ENCODE measurements around the gene SLX9. TPM values are rescaled to one million over a fixed set of nuclear protein-coding genes. Genes with fewer than 3 reads are reported as not detected.

SLX9 gene
- total RNA-seq, 1 experiment from 2014 or later, result 58.7 TPM

DNA sequence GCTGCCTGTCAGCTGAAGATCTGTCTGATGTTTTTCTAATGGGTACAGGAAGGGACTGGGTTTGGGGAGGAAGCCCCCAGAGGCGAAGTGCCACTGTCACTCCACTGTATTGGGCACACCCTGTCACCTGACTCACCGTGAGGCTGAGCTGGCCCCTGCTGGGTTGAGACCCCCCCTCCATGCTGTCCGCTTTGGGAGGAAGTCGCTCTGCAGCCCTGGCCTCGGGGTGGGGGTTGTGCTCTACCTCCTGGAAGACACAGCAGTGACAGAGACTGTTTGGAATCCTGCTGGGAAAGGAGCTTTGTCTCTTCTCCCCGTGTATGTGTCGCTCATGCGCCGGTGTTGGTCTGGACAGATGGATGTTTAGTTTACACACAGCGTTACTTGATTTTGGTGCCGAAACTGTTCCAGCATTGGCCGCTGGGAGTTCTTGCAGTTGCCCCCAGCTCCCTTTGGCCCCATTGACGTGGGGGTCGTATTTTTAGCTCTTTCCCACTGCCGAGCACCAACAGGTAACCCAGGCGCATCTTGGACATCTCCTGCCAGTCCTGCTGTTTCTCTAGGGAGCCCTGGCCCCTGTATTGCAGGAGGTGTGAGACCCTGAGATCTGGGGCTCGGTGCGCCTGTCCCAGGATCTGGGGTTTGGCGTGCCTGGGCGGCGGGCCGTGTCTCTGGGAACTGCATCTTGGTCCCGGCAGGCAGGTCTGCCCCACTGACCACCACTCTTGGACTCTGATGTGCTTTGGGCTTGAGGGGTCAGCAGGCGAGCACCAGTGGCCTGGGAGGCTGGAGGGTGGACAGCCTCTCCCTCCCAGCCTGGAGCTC is 30.3 kb downstream of the SLX9 start:
- TF ChIP-seq, protein P1, sequence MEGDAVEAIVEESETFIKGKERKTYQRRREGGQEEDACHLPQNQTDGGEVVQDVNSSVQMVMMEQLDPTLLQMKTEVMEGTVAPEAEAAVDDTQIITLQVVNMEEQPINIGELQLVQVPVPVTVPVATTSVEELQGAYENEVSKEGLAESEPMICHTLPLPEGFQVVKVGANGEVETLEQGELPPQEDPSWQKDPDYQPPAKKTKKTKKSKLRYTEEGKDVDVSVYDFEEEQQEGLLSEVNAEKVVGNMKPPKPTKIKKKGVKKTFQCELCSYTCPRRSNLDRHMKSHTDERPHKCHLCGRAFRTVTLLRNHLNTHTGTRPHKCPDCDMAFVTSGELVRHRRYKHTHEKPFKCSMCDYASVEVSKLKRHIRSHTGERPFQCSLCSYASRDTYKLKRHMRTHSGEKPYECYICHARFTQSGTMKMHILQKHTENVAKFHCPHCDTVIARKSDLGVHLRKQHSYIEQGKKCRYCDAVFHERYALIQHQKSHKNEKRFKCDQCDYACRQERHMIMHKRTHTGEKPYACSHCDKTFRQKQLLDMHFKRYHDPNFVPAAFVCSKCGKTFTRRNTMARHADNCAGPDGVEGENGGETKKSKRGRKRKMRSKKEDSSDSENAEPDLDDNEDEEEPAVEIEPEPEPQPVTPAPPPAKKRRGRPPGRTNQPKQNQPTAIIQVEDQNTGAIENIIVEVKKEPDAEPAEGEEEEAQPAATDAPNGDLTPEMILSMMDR (IDR thresholded peaks at IDR 0.05; ENCODE audit: unreplicated experiment), result no peak
- BruUV-seq (replicated peaks), result no TSS peak
- CTCF ChIA-PET, result interaction anchor here (0.7 to 1.8 kb wide), 5 partner anchors 15 to 170 kb away, joined by 3 to 7 read pairs (median 5); no protein-coding TSS in a partner anchor
- H3K36me3 Mint-ChIP-seq (ENCODE audit: insufficient read depth, unreplicated experiment), result no peaks in the 10 kb centered on the region
- H3K4me3 Mint-ChIP-seq (ENCODE audit: unreplicated experiment), result no peak overlapping the region
- H3K27me3 Mint-ChIP-seq (ENCODE audit: insufficient read depth, unreplicated experiment), result no peaks in the 10 kb centered on the region
- no peaks in the 10 kb centered on the region for H3K4me1 Mint-ChIP-seq (ENCODE audit: insufficient read depth, unreplicated experiment)
- H3K27ac Mint-ChIP-seq (ENCODE audit: low read depth, unreplicated experiment), result no peak overlapping the region
- intact Hi-C loops (cut with micrococcal nuclease), result no loop called here
- no peaks in the 10 kb centered on the region for H3K9me3 Mint-ChIP-seq (ENCODE audit: unreplicated experiment)
- POLR2A ChIA-PET, result interaction anchor here (0.6 kb wide), 1 partner anchor 394 kb away, joined by 3 read pairs; no protein-coding TSS in a partner anchor
- DNase-seq (ENCODE audit: unreplicated experiment), result no peak

DNA sequence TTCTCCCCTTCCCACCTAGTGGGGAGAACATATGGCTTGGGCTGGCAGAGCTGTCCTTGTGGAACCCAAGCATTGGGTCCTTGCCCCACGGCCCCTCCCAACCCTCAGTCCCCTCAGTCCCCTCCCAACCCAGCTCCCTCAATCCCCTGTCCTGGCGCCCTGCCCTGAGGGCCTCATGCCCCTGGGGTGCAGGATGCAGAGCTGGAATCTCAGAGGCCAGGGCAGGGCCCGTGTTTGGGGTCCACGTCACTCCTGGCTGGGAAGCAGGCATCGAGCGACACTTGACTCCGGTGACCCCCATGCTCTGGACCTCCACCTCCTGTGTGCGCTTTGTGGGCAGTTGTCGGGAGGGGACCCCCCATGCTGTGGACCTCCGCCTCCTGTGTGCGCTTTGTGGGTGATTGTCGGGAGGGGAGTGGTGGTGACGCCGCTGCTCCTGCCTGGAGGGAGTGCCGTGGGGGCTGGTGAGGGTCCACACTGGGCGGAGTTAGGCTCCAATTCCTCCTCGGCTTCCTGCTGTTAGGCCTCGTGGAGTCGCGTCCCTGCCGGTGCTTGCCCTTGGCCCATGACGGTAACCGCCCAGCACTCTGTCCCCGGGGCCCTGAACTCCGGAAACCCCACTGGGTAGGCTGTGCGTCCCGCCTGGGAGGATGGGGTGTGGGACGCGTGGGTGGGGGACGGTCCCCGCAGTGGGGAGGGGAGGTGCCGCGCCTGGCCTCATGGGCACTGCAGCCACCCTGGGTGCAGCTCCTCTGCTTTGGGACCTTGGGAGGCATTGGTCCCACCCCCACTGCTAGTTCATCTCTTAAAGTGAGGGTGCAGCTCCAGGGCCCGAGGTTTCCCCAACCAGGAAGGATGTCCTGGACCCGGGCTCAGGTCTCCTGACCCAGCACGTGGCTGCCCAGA is 31.2 kb downstream of the SLX9 start:
- DNase-seq (ENCODE audit: unreplicated experiment), result no peak
- H3K27me3 Mint-ChIP-seq (ENCODE audit: insufficient read depth, unreplicated experiment), result no peaks in the 10 kb centered on the region
- CTCF ChIA-PET, result interaction anchor here (0.7 to 1.8 kb wide), 3 partner anchors 157 to 206 kb away, joined by 3 to 7 read pairs (median 5); no protein-coding TSS in a partner anchor
- H3K4me1 Mint-ChIP-seq (ENCODE audit: insufficient read depth, unreplicated experiment), result no peaks in the 10 kb centered on the region
- H3K4me3 Mint-ChIP-seq (ENCODE audit: unreplicated experiment), result no peak overlapping the region
- intact Hi-C loops (cut with micrococcal nuclease), result no loop called here
- TF ChIP-seq, protein P1 (IDR thresholded peaks at IDR 0.05; ENCODE audit: unreplicated experiment), result no peak
- no TSS peak for BruUV-seq (replicated peaks)
- H3K36me3 Mint-ChIP-seq (ENCODE audit: insufficient read depth, unreplicated experiment), result no peaks in the 10 kb centered on the region
- POLR2A ChIA-PET, result no interaction called here
- no peaks in the 10 kb centered on the region for H3K9me3 Mint-ChIP-seq (ENCODE audit: unreplicated experiment)
- no peak overlapping the region for H3K27ac Mint-ChIP-seq (ENCODE audit: low read depth, unreplicated experiment)

DNA sequence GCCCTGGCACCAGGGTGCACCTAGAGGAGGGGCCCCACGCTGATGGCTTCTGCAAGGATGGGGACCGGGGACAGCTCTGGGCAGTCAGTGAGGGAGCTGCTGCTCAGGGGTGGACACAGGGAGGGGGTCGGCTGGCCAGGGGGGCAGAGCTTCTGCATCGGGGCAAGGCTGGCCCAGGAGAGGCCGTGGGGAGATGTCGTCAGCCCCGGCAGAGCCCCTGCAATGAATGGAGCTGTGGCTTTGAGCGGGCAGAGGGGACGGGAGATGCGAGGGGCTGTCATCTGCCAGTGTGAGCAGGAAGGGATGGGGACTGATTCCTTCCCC is 31.8 kb downstream of the SLX9 start:
- POLR2A ChIA-PET, result no interaction called here

More for the DNA sequence above, 31.8 kb downstream of the SLX9 start:
- DNase-seq (ENCODE audit: unreplicated experiment), result no peak
- BruUV-seq (replicated peaks), result no TSS peak
- TF ChIP-seq, protein P1 (IDR thresholded peaks at IDR 0.05; ENCODE audit: unreplicated experiment), result no peak
- Mint-ChIP-seq H3K36me3 (ENCODE audit: insufficient read depth, unreplicated experiment) (peaks cover 4% of the 10 kb centered on the region), H3K9me3 (ENCODE audit: unreplicated experiment) (no peaks in the 10 kb centered on the region), H3K27me3 (ENCODE audit: insufficient read depth, unreplicated experiment) (no peaks in the 10 kb centered on the region), H3K4me3 (ENCODE audit: unreplicated experiment) (no peak overlapping the region), H3K4me1 (ENCODE audit: insufficient read depth, unreplicated experiment) (no peaks in the 10 kb centered on the region), H3K27ac (ENCODE audit: low read depth, unreplicated experiment) (no peak overlapping the region)
- intact Hi-C loops (cut with micrococcal nuclease), result no loop called here
- CTCF ChIA-PET, result interaction anchor here (0.7 kb wide), 1 partner anchor 206 kb away, joined by 3 read pairs; no protein-coding TSS in a partner anchor

Data from MCF 10A (cell line).